Gastrocnemius medialis (tissue), 4 donors: ENCODE measurements around the gene NBEA. TPM values are rescaled to one million over a fixed set of nuclear protein-coding genes. Genes with fewer than 3 reads are reported as not detected.

Experiments used
- ATAC-seq, 2 donors: fragments of 150-250 bp; one replicate each; pipeline ENCODE4 v1.9.1; 2016
- DNase-seq, 2 donors: peaks; one replicate each; pipeline ENCODE4 v3.0.0-alpha.2; 2019
- H3K27ac ChIP-seq, 4 donors: fragments of 200-600 bp; sonication (generic); 1 replicate in 1 of 4; 2 replicates in 3 of 4; pipeline ENCODE4 v1.5.1; 2016 to 2018; ENCODE audit warnings: mild to moderate bottlenecking in 2 of 4, moderate library complexity in 1 of 4
- H3K27me3 ChIP-seq, 3 donors: fragments of 200-600 bp; sonication (generic) in 2 of 3; 1 replicate in 1 of 3; 2 replicates in 2 of 3; pipeline versions ENCODE4 v1.5.1 to v1.6.0; 2016 to 2019; ENCODE audit warnings: mild to moderate bottlenecking in 1 of 3, moderate library complexity in 1 of 3
- H3K36me3 ChIP-seq, 2 donors: fragments of 200-600 bp; sonication (generic) in 1 of 2; one replicate each; pipeline ENCODE4 v1.5.1; 2017 to 2018
- H3K4me1 ChIP-seq, 2 donors: fragments of 200-600 bp; sonication (generic) in 1 of 2; one replicate each; pipeline ENCODE4 v1.5.1; 2016 to 2017; ENCODE audit warnings: mild to moderate bottlenecking in 2 of 2
- H3K4me3 ChIP-seq, 4 donors: fragments of 200-600 bp; sonication (generic) in 3 of 4; 1 replicate in 1 of 4; 2 replicates in 3 of 4; pipeline ENCODE4 v1.5.1; 2016 to 2019; ENCODE audit warnings: mild to moderate bottlenecking in 2 of 4
- H3K9me3 ChIP-seq, 3 donors: fragments of 200-600 bp; sonication (generic) in 2 of 3; 1 replicate in 1 of 3; 2 replicates in 2 of 3; pipeline ENCODE4 v1.5.1; 2016 to 2019
- POLR2A ChIP-seq, 2 donors: fragments of 450-650 bp; IDR thresholded peaks; one replicate each; pipeline ENCODE4 v1.6.1; 2017; ENCODE audit warnings: antibody characterized with exemption in 2 of 2, mild to moderate bottlenecking in 2 of 2, moderate library complexity in 2 of 2
- in situ Hi-C, 4 donors: fragments of 200-750 bp; cut with MboI; loops; one replicate each; pipeline versions ENCODE4 v1.15.0 to v1.8.0; 2017; ENCODE audit warnings: low sequenced_read_pairs in 4 of 4
- intact Hi-C: fragments of 100-400 bp; cut with DNase I; formaldehyde crosslinking; loops from one replicate; pipeline ENCODE4 v1.15.1; 2023; ENCODE audit warnings: low total_unique reads
- total RNA-seq, 4 donors: library from RNA; depleted of rRNA; stranded (reverse); fragments of >200 nt; gene quantifications; one replicate each; pipeline versions ENCODE4 v1.1.0 to v1.2.3, GENCODE V29; 2016
- TF ChIP-seq, protein P1 (sequence below), 5 experiments: fragments of 450-650 bp in 3 of 5; fragments of 200-600 bp in 2 of 5; sonication (generic) in 2 of 5; IDR thresholded peaks in 4 of 5; conservative IDR thresholded peaks in 1 of 5; 1 replicate in 4 of 5; 2 replicates in 1 of 5; pipeline ENCODE4 v1.5.1; 2016 to 2019; ENCODE audit warnings: antibody characterized with exemption in 5 of 5, mild to moderate bottlenecking in 3 of 5, moderate library complexity in 3 of 5

NBEA gene, protein sequence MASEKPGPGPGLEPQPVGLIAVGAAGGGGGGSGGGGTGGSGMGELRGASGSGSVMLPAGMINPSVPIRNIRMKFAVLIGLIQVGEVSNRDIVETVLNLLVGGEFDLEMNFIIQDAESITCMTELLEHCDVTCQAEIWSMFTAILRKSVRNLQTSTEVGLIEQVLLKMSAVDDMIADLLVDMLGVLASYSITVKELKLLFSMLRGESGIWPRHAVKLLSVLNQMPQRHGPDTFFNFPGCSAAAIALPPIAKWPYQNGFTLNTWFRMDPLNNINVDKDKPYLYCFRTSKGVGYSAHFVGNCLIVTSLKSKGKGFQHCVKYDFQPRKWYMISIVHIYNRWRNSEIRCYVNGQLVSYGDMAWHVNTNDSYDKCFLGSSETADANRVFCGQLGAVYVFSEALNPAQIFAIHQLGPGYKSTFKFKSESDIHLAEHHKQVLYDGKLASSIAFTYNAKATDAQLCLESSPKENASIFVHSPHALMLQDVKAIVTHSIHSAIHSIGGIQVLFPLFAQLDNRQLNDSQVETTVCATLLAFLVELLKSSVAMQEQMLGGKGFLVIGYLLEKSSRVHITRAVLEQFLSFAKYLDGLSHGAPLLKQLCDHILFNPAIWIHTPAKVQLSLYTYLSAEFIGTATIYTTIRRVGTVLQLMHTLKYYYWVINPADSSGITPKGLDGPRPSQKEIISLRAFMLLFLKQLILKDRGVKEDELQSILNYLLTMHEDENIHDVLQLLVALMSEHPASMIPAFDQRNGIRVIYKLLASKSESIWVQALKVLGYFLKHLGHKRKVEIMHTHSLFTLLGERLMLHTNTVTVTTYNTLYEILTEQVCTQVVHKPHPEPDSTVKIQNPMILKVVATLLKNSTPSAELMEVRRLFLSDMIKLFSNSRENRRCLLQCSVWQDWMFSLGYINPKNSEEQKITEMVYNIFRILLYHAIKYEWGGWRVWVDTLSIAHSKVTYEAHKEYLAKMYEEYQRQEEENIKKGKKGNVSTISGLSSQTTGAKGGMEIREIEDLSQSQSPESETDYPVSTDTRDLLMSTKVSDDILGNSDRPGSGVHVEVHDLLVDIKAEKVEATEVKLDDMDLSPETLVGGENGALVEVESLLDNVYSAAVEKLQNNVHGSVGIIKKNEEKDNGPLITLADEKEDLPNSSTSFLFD (N-terminal part only)
- 1 to 10 TPM; 4.1 to 5.1 (median 4.7) TPM for total RNA-seq

DNA sequence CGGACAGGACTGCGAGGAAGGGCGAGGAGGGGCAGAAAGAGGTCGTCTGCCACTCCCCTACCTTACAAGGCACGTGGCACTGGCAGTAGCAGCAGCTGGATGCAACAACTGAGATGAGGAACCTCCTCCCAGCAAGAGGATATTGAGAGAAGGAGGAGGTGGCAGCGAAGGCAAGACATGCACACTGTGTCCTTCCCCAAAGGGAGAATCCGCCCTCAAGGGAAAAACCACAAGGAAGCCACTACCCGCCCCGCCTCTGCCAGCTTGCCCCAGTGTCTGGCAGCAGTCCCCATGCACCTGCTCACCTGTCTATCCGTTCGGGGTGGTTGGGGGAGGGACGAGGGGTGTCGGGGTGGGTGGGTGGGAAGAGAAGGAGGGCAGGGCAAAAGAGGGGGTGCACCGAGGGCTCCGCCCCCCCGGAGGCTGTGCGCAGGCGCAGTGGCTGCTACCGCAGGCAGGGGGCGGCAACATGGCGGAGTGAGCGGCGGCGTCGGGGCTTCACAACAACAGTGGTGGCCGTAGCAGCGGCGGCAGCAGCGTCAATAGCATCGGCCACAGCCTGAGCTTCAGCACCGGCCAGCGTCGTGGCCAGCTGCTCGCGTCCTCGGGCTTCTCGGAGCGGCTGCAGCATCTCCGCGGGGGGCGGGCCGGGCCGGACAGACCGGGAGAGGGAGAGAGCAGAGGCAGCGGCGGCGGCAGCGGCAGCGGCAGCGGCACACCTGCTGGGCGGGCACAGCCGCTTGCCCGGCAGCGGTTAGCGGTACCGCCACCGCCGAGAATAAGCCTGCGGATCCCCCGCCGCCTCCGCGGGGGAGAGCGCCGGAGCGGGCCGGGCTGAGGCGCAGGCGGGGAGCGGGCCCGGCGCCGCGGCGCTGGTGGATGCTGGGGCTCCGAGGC lies at the start of gene NBEA:
NBEA (plus strand) TSS at position 436 of the 897 bp plus-strand sequence. CDS start 551 bp downstream, outside the sequence.
- intact Hi-C loops = loop anchor here (10.0 kb wide), 1 partner anchor 1397 kb away; no protein-coding TSS in a partner anchor
- Histone ChIP-seq H3K4me3 (peak within 1 kb of the TSS; percentile 72 to 95 (median 84)), H3K4me1 (peaks cover 7 to 12% of the 10 kb centered on the region in 2 donors), H3K27ac (peak within 1 kb of the TSS; percentile 74 to 81 (median 77)), H3K27me3 (no peaks in the 10 kb centered on the region), H3K36me3 (no peaks in the 10 kb centered on the region), H3K9me3 (no peaks in the 10 kb centered on the region)
- peak; percentile 39 to 48 for DNase-seq
- peak; percentile 70 to 80 for ATAC-seq
- TF ChIP-seq, protein P1, sequence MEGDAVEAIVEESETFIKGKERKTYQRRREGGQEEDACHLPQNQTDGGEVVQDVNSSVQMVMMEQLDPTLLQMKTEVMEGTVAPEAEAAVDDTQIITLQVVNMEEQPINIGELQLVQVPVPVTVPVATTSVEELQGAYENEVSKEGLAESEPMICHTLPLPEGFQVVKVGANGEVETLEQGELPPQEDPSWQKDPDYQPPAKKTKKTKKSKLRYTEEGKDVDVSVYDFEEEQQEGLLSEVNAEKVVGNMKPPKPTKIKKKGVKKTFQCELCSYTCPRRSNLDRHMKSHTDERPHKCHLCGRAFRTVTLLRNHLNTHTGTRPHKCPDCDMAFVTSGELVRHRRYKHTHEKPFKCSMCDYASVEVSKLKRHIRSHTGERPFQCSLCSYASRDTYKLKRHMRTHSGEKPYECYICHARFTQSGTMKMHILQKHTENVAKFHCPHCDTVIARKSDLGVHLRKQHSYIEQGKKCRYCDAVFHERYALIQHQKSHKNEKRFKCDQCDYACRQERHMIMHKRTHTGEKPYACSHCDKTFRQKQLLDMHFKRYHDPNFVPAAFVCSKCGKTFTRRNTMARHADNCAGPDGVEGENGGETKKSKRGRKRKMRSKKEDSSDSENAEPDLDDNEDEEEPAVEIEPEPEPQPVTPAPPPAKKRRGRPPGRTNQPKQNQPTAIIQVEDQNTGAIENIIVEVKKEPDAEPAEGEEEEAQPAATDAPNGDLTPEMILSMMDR (IDR thresholded peaks at IDR 0.05 in 4 of 5, conservative IDR thresholded peaks at IDR 0.05 in 1 of 5) = peak in 3 of 5 experiments; percentile 27 to 62 (median 58)
- peak in 1 of 2 donors; percentile 43 for TF ChIP-seq POLR2A (IDR thresholded peaks at IDR 0.05)
- in situ Hi-C loops = no loop called here

DNA sequence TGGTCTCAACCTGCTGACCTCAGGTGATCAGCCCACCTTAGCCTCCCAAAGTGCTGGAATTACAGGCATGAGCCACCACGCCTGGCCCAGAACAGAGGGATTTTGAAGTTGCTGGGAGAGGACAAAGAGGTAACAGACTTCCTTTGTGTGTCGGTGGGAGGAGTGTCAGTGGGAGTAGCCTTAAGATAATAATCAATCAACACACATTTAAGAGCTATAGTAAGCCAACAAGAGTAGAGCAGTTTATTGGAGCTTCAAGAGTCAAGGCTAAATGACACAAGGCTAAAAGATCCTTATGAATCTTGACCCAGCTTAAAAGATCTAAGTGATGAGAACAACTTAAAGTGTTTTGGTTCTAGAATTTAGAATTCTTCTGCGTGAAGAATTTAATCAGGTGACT lies 47.3 kb upstream of the NBEA start:
- Histone ChIP-seq H3K4me1 (no peaks in the 10 kb centered on the region), H3K36me3 (no peaks in the 10 kb centered on the region), H3K27me3 (no peaks in the 10 kb centered on the region), H3K4me3 (no peak overlapping the region), H3K9me3 (no peaks in the 10 kb centered on the region), H3K27ac (no peak overlapping the region)
- no peak for TF ChIP-seq POLR2A (IDR thresholded peaks at IDR 0.05)
- TF ChIP-seq, protein P1 (IDR thresholded peaks at IDR 0.05 in 4 of 5, conservative IDR thresholded peaks at IDR 0.05 in 1 of 5) = no peak
- intact Hi-C loops = no loop called here
- in situ Hi-C loops = no loop called here
- DNase-seq (no peak), ATAC-seq (no peak)

DNA sequence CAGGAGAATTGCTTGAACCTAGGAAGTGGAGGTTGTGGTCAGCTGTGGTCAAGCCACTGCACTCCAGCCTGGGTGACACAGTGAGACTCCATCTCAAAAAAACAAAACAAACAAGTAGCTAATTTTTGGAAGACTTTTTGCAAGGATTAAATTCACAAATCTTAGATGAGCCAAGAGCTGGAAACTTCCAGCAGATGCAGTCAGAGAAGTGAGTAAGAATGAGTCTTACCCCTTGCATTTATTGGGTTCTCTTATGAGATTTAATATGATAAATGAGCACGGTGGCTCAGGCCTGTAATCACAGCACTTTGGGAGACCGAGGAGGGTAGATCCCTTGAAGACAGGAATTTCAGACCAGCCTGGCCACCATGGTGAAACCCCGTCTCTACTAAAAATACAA lies 44.9 kb upstream of the NBEA start:
- intact Hi-C loops = no loop called here
- H3K4me3 ChIP-seq = no peak overlapping the region
- in situ Hi-C loops = no loop called here

DNA sequence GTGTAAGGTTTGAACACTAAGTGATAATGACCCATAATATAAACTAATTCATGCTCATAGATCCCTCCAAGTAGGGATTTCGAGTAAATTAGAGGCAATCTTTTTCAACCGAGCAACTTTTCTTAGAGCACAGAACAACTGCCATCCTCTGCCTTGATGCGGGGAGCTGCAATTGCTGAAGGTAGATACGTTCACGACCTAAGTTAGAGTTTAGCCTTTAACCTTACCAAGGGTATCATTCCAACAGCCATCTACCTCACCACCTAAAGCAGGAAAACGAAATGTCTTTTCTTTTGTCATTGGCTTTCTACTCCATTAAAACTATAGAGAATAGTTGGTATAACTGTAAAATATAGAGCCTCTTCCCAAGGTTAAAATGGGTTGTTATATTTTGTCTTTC lies 42.2 kb upstream of the NBEA start:
- no peak for DNase-seq
- TF ChIP-seq, protein P1 (IDR thresholded peaks at IDR 0.05 in 4 of 5, conservative IDR thresholded peaks at IDR 0.05 in 1 of 5) = no peak
- TF ChIP-seq POLR2A (IDR thresholded peaks at IDR 0.05) = no peak
- intact Hi-C loops (no loop called here), in situ Hi-C loops (no loop called here)
- Histone ChIP-seq H3K4me1 (no peaks in the 10 kb centered on the region), H3K9me3 (no peaks in the 10 kb centered on the region), H3K36me3 (no peaks in the 10 kb centered on the region), H3K4me3 (no peak overlapping the region), H3K27ac (no peak overlapping the region), H3K27me3 (no peaks in the 10 kb centered on the region)
- ATAC-seq = no peak

More for the DNA sequence above, 44.9 kb upstream of the NBEA start:
- H3K27me3 ChIP-seq = no peaks in the 10 kb centered on the region
- no peaks in the 10 kb centered on the region for H3K4me1 ChIP-seq
- no peak for TF ChIP-seq POLR2A (IDR thresholded peaks at IDR 0.05)
- DNase-seq = no peak
- no peak for ATAC-seq
- no peak overlapping the region for H3K27ac ChIP-seq
- H3K9me3 ChIP-seq = no peaks in the 10 kb centered on the region
- no peaks in the 10 kb centered on the region for H3K36me3 ChIP-seq
